Activated B cell treated with CpG ODN at 0.5 μM for 24 hours (primary cell): ENCODE data around the gene PTCH2. TPM values are rescaled to one million over a fixed set of nuclear protein-coding genes. Genes with fewer than 3 reads are reported as not detected.

Experiments
- ATAC-seq: fragments of 200-7000 bp; cut with Tn5 transposase; one replicate; pipeline ENCODE4 v1.10.0; 2021; ENCODE audit warnings: low read depth, mild to moderate bottlenecking, moderate library complexity
- CTCF ChIA-PET: fragments of 350-600 bp; sonication (Branson Sonifier 250); formaldehyde crosslinking; loops from one replicate; lab custom pipeline; 2021; ENCODE audit warnings: antibody characterized with exemption; lab: Charles Lee
- POLR2A ChIA-PET: fragments of 350-600 bp; sonication (Branson Sonifier 250); formaldehyde crosslinking; loops from one replicate; lab custom pipeline; 2021; ENCODE audit warnings: antibody characterized with exemption; lab: Charles Lee
- DNase-seq: peaks from one replicate; pipeline ENCODE4 v3.0.0; 2022
- H3K27ac Mint-ChIP-seq: one replicate; pipeline ENCODE4 v1.8.0; 2020; ENCODE audit warnings: mixed read lengths
- H3K27me3 Mint-ChIP-seq: one replicate; pipeline ENCODE4 v1.8.0; 2021; ENCODE audit warnings: mixed read lengths
- H3K36me3 Mint-ChIP-seq: one replicate; pipeline ENCODE4 v1.8.0; 2021; ENCODE audit warnings: low read depth, mixed read lengths
- H3K4me1 Mint-ChIP-seq: one replicate; pipeline ENCODE4 v1.8.0; 2021; ENCODE audit warnings: mixed read lengths
- H3K4me3 Mint-ChIP-seq: one replicate; pipeline ENCODE4 v1.8.0; 2020; ENCODE audit warnings: mild to moderate bottlenecking, mixed read lengths
- H3K9me3 Mint-ChIP-seq: one replicate; pipeline ENCODE4 v1.8.0; 2020; ENCODE audit warnings: mixed read lengths
- CTCF ChIP-seq: fragments of 200-600 bp; IDR thresholded peaks from one replicate; pipeline ENCODE4 v1.8.0; 2022; ENCODE audit warnings: antibody characterized with exemption, mild to moderate bottlenecking
- intact Hi-C: fragments of 100-400 bp; cut with micrococcal nuclease; formaldehyde crosslinking; loops from one replicate; pipeline ENCODE4 v1.15.1; 2024
- total RNA-seq: library from RNA; stranded (reverse); gene quantifications from 2 replicates; pipeline ENCODE4 v1.2.3, GENCODE V29; 2022

The PTCH2 gene
- total RNA-seq, 1 donor from 2014 or later = 1.2 TPM

- ChIA-PET CTCF (no interaction called here), POLR2A (no interaction called here)
- intact Hi-C loops = no loop called here
- H3K36me3 Mint-ChIP-seq = peaks cover 22% of the 10 kb centered on the region
- no peak for TF ChIP-seq CTCF
- no peak overlapping the region for H3K4me3 Mint-ChIP-seq
- H3K9me3 Mint-ChIP-seq = no peaks in the 10 kb centered on the region
- no peak overlapping the region for H3K27ac Mint-ChIP-seq
- H3K4me1 Mint-ChIP-seq = peaks cover 8% of the 10 kb centered on the region
- no peak for ATAC-seq
- DNase-seq = no peak
- no peaks in the 10 kb centered on the region for H3K27me3 Mint-ChIP-seq
Observed at GRCh38 chr1:44851308-44851707, 8.3 kb upstream of the PTCH2 start.

- no peak overlapping the region for H3K4me3 Mint-ChIP-seq
- H3K27me3 Mint-ChIP-seq = no peaks in the 10 kb centered on the region
- TF ChIP-seq CTCF = no peak
- CTCF ChIA-PET = no interaction called here
- DNase-seq (no peak), ATAC-seq (no peak)
- peaks cover 8% of the 10 kb centered on the region for H3K4me1 Mint-ChIP-seq
- peaks cover 10% of the 10 kb centered on the region for H3K36me3 Mint-ChIP-seq
- intact Hi-C loops = no loop called here
- no peaks in the 10 kb centered on the region for H3K9me3 Mint-ChIP-seq
- H3K27ac Mint-ChIP-seq = no peak overlapping the region
- POLR2A ChIA-PET = no interaction called here
Observed at GRCh38 chr1:44849575-44850132, 6.6 kb upstream of the PTCH2 start.

DNA sequence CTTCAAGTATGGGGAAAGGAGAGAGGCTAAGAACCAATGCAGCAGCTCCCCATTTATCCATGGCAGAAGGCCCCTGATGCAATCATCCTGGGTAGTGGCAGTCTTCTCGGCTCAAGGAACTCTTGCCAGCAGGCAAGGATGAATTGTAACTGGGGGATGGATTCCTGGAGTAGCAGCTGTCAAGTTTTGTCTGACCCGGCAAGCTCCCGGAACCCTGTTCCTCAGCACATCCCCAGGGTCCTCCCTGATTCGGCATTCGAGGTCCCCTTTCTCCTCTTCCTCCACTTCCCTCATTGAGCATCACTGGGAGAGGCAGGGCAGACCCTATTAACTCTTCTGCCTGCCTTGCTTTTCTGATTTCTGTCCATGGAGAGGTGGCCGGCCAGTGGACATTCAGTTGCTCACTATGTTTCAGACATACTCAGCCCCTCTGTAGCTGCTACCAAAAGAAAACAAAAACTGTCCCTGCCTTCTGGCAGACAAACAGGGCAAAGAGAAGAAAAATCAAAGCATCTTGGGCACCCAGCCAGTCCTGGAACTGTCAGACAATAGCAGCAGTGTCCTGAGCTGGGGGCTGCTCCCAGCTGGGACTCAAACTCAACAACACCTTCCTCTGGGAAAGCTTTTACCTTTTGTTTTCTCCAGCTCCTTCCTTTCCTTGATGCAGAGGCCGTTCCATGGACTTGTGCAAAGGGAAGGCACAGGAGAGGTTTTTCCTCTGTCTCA, 5.6 kb upstream of the PTCH2 start:
- ChIA-PET CTCF (interaction anchor here (1.5 kb wide), 1 partner anchor 12 kb away, joined by 4 read pairs; no protein-coding TSS in a partner anchor), POLR2A (interaction anchor here (1.1 kb wide), 1 partner anchor 30 kb away, joined by 3 read pairs; no protein-coding TSS in a partner anchor)
- Mint-ChIP-seq H3K4me3 (no peak overlapping the region), H3K27me3 (no peaks in the 10 kb centered on the region), H3K36me3 (peaks cover 6% of the 10 kb centered on the region), H3K27ac (no peak overlapping the region), H3K9me3 (no peaks in the 10 kb centered on the region), H3K4me1 (peaks cover 10% of the 10 kb centered on the region)
- no peak for DNase-seq
- intact Hi-C loops = no loop called here
- no peak for TF ChIP-seq CTCF
- ATAC-seq = no peak

DNA sequence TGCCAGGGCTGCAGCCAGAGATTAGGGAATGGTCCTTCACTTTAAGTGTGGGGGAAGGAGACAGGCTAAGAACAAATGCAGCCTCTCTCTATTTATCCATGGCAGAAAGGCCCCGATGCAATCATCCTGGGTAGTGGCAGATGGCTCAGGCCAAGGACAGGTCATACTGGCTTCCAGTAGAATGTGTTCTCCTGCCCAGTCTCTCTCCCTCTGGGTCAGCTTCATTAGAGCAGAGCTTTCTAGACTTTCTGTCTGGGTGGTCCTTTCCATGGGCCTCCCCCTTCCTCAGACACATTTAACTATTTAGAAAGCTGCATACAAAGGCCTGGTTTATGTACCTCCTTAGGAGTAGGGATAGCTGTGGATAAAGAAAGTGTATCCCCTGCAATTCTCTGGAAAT, 4.8 kb upstream of the PTCH2 start:
- Mint-ChIP-seq H3K27me3 (no peaks in the 10 kb centered on the region), H3K27ac (no peak overlapping the region), H3K9me3 (no peaks in the 10 kb centered on the region), H3K36me3 (peaks cover 6% of the 10 kb centered on the region), H3K4me1 (peaks cover 10% of the 10 kb centered on the region), H3K4me3 (no peak overlapping the region)
- TF ChIP-seq CTCF = no peak
- DNase-seq = no peak
- intact Hi-C loops = no loop called here
- ChIA-PET POLR2A (no interaction called here), CTCF (interaction anchor here (1.5 kb wide), 1 partner anchor 11 kb away, joined by 4 read pairs; no protein-coding TSS in a partner anchor)
- ATAC-seq = no peak

- no peak overlapping the region for H3K4me3 Mint-ChIP-seq
- peaks cover 13% of the 10 kb centered on the region for H3K4me1 Mint-ChIP-seq
- CTCF ChIA-PET = interaction anchor here (1.5 kb wide), 1 partner anchor 10 kb away, joined by 4 read pairs; no protein-coding TSS in a partner anchor
- H3K36me3 Mint-ChIP-seq = peaks cover 6% of the 10 kb centered on the region
- H3K9me3 Mint-ChIP-seq = no peaks in the 10 kb centered on the region
- intact Hi-C loops = no loop called here
- ATAC-seq (no peak), DNase-seq (no peak)
- no peak overlapping the region for H3K27ac Mint-ChIP-seq
- POLR2A ChIA-PET = interaction anchor here (0.9 kb wide), 1 partner anchor 116 kb away, joined by 4 read pairs; the partner anchor contains the start of gene RNU5D-1
- peaks cover 4% of the 10 kb centered on the region for H3K27me3 Mint-ChIP-seq
- no peak for TF ChIP-seq CTCF
Observed at GRCh38 chr1:44846985-44847384, 3.9 kb upstream of the PTCH2 start.
